MM.1S (cell line): ENCODE results near the gene ARHGAP31.
A peak's percentile ranks its signal among the peaks of the same experiment; 100 is the strongest.

ENCODE experiments used
- DNase-seq: peaks from one replicate; pipeline ENCODE4 v3.0.0-alpha.2; 2015
- H2AFZ ChIP-seq: fragments of 300-600 bp; sonication (generic); 2 replicates; pipeline ENCODE4 v1.6.0; 2016; ENCODE audit warnings: antibody characterized with exemption, low read length
- H3F3A ChIP-seq: fragments of 300-600 bp; sonication (generic); 2 replicates; pipeline ENCODE4 v1.6.1; 2016; ENCODE audit warnings: mild to moderate bottlenecking, antibody characterized with exemption, low read length, moderate library complexity, mixed read lengths; ENCODE audit not compliant: insufficient read depth
- H3K27ac ChIP-seq: fragments of 300-600 bp; sonication (generic); 2 replicates; pipeline ENCODE4 v1.5.1; 2016; ENCODE audit warnings: mild to moderate bottlenecking, low read length
- H3K27me3 ChIP-seq: fragments of 300-600 bp; sonication (generic); replicated peaks from 2 replicates; pipeline ENCODE4 v1.6.0; 2016; ENCODE audit warnings: low read length; ENCODE audit not compliant: insufficient read depth
- H3K36me3 ChIP-seq: fragments of 300-600 bp; sonication (generic); replicated peaks from 2 replicates; pipeline ENCODE4 v1.6.1; 2016; ENCODE audit warnings: mild to moderate bottlenecking, low read length, mixed read lengths; ENCODE audit not compliant: insufficient read depth
- H3K4me1 ChIP-seq: fragments of 300-600 bp; sonication (generic); 2 replicates; pipeline ENCODE4 v1.6.1; 2016; ENCODE audit warnings: low read length, mixed read lengths
- H3K4me2 ChIP-seq: fragments of 300-600 bp; sonication (generic); 2 replicates; pipeline ENCODE4 v1.6.0; 2016; ENCODE audit warnings: low read depth, low read length
- H3K4me3 ChIP-seq: fragments of 300-600 bp; sonication (generic); 2 replicates; pipeline ENCODE4 v1.5.1; 2016; ENCODE audit warnings: low read length, mixed read lengths
- H3K79me2 ChIP-seq: fragments of 300-600 bp; sonication (generic); 2 replicates; pipeline ENCODE4 v1.6.1; 2016; ENCODE audit warnings: mixed run types, low read length, mixed read lengths
- H3K9ac ChIP-seq: fragments of 300-600 bp; sonication (generic); 2 replicates; pipeline ENCODE4 v1.6.1; 2016; ENCODE audit warnings: low read length, mixed read lengths
- H3K9me2 ChIP-seq: fragments of 300-600 bp; sonication (generic); replicated peaks from 2 replicates; pipeline ENCODE4 v1.6.1; 2016; ENCODE audit warnings: mild to moderate bottlenecking, low read length, mixed read lengths; ENCODE audit not compliant: insufficient read depth
- H3K9me3 ChIP-seq: fragments of 300-600 bp; sonication (generic); replicated peaks from 2 replicates; pipeline ENCODE4 v1.6.1; 2016; ENCODE audit warnings: mild to moderate bottlenecking, low read length, mixed read lengths; ENCODE audit not compliant: insufficient read depth
- H4K20me1 ChIP-seq: fragments of 300-600 bp; sonication (generic); 2 replicates; pipeline ENCODE4 v1.6.1; 2016; ENCODE audit warnings: mild to moderate bottlenecking, low read length, moderate library complexity, mixed read lengths; ENCODE audit not compliant: insufficient read depth
- CTCF ChIP-seq: fragments of 300-600 bp; sonication (generic); IDR thresholded peaks from 2 replicates; pipeline ENCODE4 v1.5.1; 2016; ENCODE audit warnings: antibody characterized with exemption, low read length, mixed read lengths
- EZH2 ChIP-seq: fragments of 300-600 bp; sonication (generic); optimal IDR thresholded peaks from 2 replicates; pipeline ENCODE3; 2017; ENCODE audit warnings: low read depth, mild to moderate bottlenecking, antibody characterized with exemption, low read length, mixed read lengths
- EZH2phosphoT487 ChIP-seq: fragments of 300-600 bp; sonication (generic); IDR thresholded peaks from 2 replicates; pipeline ENCODE4 v1.6.1; 2018; ENCODE audit warnings: antibody characterized with exemption, low read length

ARHGAP31 gene

DNA sequence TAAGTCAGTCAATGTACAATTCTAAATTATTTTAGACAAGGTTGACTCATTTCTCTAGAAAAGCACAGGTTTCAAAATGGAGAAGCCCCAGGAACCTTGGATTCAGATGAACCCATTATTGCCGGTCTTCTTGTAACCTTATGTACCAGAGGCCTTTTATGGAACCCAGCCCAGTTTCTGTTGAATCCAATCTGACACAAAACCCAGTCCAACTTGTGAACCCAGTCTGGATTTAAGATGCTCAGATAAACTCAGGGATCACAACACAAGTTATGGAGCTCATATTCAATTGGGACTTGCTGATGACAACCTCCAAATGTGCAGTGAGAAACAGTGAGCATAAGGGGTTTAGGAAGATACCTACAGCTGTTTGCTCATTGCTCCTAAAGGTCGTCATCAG is 37.1 kb upstream of the ARHGAP31 start:
- H3K79me2 ChIP-seq: no peaks in the 10 kb centered on the region
- no peak overlapping the region for H3K4me3 ChIP-seq
- peaks cover 9% of the 10 kb centered on the region; the same call in 1 of the 2 replicates for H3K4me1 ChIP-seq
- H3K27ac ChIP-seq: no peak overlapping the region
- H3F3A ChIP-seq: no peaks in the 10 kb centered on the region
- H2AFZ ChIP-seq: no peak overlapping the region
- H3K9ac ChIP-seq: no peak overlapping the region
- H3K9me3 ChIP-seq: no peaks in the 10 kb centered on the region
- no peak for DNase-seq
- no peaks in the 10 kb centered on the region for H3K9me2 ChIP-seq
- no peaks in the 10 kb centered on the region for H3K36me3 ChIP-seq
- H3K27me3 ChIP-seq: no peaks in the 10 kb centered on the region
- H3K4me2 ChIP-seq: no peak overlapping the region
- no peaks in the 10 kb centered on the region for H4K20me1 ChIP-seq
- TF ChIP-seq EZH2 (no peak), EZH2phosphoT487 (no peak), CTCF (no peak)

DNA sequence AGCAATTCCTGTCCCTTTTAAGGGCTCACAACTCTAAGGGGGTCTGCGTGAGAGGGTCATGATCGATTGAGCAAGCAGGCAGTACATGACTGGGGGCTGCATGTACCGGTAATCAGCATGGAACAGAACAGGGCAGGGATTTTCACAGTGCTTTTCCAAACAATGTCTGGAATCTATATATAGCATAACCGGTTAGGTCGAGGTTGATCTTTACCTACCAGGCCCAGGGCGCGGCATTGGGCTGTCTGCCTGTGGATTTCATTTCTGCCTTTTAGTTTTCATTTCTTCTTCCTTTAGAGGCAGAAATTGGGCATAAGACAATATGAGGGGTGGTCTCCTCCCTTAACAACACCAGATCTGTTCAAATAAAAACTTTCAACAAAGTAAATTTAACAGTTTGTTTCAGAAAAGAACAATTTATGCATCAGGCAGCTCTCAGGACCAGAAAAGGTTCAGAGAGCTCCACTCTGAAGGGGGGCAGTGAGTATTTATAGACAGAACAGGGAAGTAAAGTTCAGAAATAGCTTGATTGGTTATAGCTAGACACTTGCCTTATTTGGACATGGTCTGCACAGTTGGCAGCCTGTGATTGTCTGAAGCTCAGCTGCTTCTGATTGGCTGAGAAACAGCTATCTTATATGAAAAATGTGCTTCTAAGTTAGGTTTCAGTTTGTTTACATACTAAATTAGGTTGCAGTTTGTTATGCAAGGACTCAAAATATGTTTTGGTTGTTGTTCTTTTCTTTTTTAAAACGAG is 36.4 kb upstream of the ARHGAP31 start:
- no peak overlapping the region for H3K27ac ChIP-seq

GRCh38 chr3:119258915-119259314 is 35.3 kb upstream of the ARHGAP31 start:
- TF ChIP-seq CTCF: no peak
- TF ChIP-seq EZH2: no peak
- TF ChIP-seq EZH2phosphoT487: no peak
- Histone ChIP-seq H3K9me3 (no peaks in the 10 kb centered on the region), H3K27ac (no peak overlapping the region), H3K4me1 (peaks cover 9% of the 10 kb centered on the region; the same call in 1 of the 2 replicates), H3K36me3 (no peaks in the 10 kb centered on the region), H3K4me3 (no peak overlapping the region), H2AFZ (peak overlapping the region; percentile 47), H3K4me2 (peak overlapping the region; percentile 12; the same call in 1 of the 2 replicates), H3K79me2 (no peaks in the 10 kb centered on the region), H3K9ac (no peak overlapping the region), H3K27me3 (no peaks in the 10 kb centered on the region), H3K9me2 (no peaks in the 10 kb centered on the region), H4K20me1 (no peaks in the 10 kb centered on the region), H3F3A (no peaks in the 10 kb centered on the region)
- peak; percentile 28 for DNase-seq

More for the DNA sequence above, 36.4 kb upstream of the ARHGAP31 start:
- Histone ChIP-seq H3K27me3 (no peaks in the 10 kb centered on the region), H3K4me3 (no peak overlapping the region), H3K9me3 (no peaks in the 10 kb centered on the region), H3F3A (no peaks in the 10 kb centered on the region), H3K4me1 (peaks cover 9% of the 10 kb centered on the region; the same call in 1 of the 2 replicates), H3K79me2 (no peaks in the 10 kb centered on the region), H3K9ac (no peak overlapping the region), H3K9me2 (no peaks in the 10 kb centered on the region), H2AFZ (peak overlapping the region; percentile 43; the same call in 1 of the 2 replicates), H3K36me3 (no peaks in the 10 kb centered on the region), H4K20me1 (no peaks in the 10 kb centered on the region), H3K4me2 (peak overlapping the region; percentile 16; the same call in 1 of the 2 replicates)
- peak; percentile 56 for DNase-seq
- TF ChIP-seq EZH2phosphoT487 (no peak), CTCF (no peak), EZH2 (no peak)
